Lung (tissue), 12 donors: ENCODE measurements around the gene DSG4. TPM values are rescaled to one million over a fixed set of nuclear protein-coding genes. Genes with fewer than 3 reads are reported as not detected.

Experiments used
- ATAC-seq: fragments of 200-7000 bp; cut with Tn5 transposase; one replicate; pipeline ENCODE4 v1.9.1; 2020; ENCODE audit warnings: moderate number of reproducible peaks; ENCODE audit not compliant: insufficient read depth, low FRiP score
- DNase-seq, 3 donors: peaks; one replicate each; pipeline ENCODE4 v3.0.0-alpha.2; 2013 to 2017
- H3K27ac ChIP-seq, 2 donors: one replicate each; pipeline ENCODE4 v1.5.1; 2013; ENCODE audit warnings: mild to moderate bottlenecking in 2 of 2, moderate library complexity in 2 of 2, control low read depth in 1 of 2, inconsistent platforms in 1 of 2, low read depth in 1 of 2, low read length in 1 of 2
- H3K27me3 ChIP-seq, 3 donors: one replicate each; pipeline ENCODE4 v1.5.1; 2013; ENCODE audit warnings: low read length in 2 of 3; ENCODE audit not compliant: control insufficient read depth in 3 of 3, insufficient read depth in 3 of 3
- H3K36me3 ChIP-seq, 4 donors: one replicate each; pipeline ENCODE4 v1.5.1; 2013; ENCODE audit warnings: low read length in 4 of 4, mild to moderate bottlenecking in 1 of 4, moderate library complexity in 1 of 4; ENCODE audit not compliant: control insufficient read depth in 4 of 4, insufficient read depth in 4 of 4
- H3K4me1 ChIP-seq, 5 donors: one replicate each; pipeline ENCODE4 v1.5.1; 2013; ENCODE audit warnings: low read length in 5 of 5, mild to moderate bottlenecking in 2 of 5, moderate library complexity in 1 of 5; ENCODE audit not compliant: control insufficient read depth in 5 of 5, insufficient read depth in 5 of 5
- H3K4me3 ChIP-seq: one replicate; pipeline ENCODE4 v1.5.1; 2013; ENCODE audit warnings: mild to moderate bottlenecking, control low read depth, moderate library complexity
- H3K9ac ChIP-seq, 2 donors: one replicate each; pipeline ENCODE4 v1.5.1; 2013; ENCODE audit warnings: low read length in 2 of 2, control low read depth in 1 of 2; ENCODE audit not compliant: insufficient read depth in 1 of 2
- H3K9me3 ChIP-seq, 4 donors: one replicate each; pipeline ENCODE4 v1.5.1; 2013; ENCODE audit warnings: low read length in 3 of 4, mild to moderate bottlenecking in 1 of 4, moderate library complexity in 1 of 4; ENCODE audit not compliant: control insufficient read depth in 4 of 4, insufficient read depth in 3 of 4
- WGBS, 2 donors: extraction: QIAGEN DNeasy Blood & Tissue Kit; methylation state at CpG; one replicate each; pipeline ENCODE4 v1.1.7; 2013; 5-methylcytosine and 5-hydroxymethylcytosine counted together
- polyA plus RNA-seq, 2 donors: library from polyadenylated mRNA; stranded (reverse); fragments of 200-250 nt; gene quantifications; one replicate each; pipeline ENCODE4 v1.2.1, GENCODE V29; 2013
- total RNA-seq, 2 donors: library from RNA; depleted of rRNA in 1 of 2; stranded (reverse); fragments of >200 nt in 1 of 2; gene quantifications; one replicate each; pipeline ENCODE4 v1.2.1, GENCODE V29; 2014 to 2021
- TF ChIP-seq, protein P1 (sequence below): IDR thresholded peaks from 2 replicates; pipeline ENCODE4 v1.5.1; 2012; ENCODE audit warnings: mild to moderate bottlenecking; ENCODE audit errors: control extremely low read depth, extremely low read depth
- donor health status: control.
- donor health status: control.
- donor health status: Bipolar disorder and iron deficiency.
- donor health status: healthy.
- donor health status: DM: yes; HTN: yes; CAD: no.

DSG4 gene
- total and polyA plus RNA-seq, 4 donors, result not detected

DNA sequence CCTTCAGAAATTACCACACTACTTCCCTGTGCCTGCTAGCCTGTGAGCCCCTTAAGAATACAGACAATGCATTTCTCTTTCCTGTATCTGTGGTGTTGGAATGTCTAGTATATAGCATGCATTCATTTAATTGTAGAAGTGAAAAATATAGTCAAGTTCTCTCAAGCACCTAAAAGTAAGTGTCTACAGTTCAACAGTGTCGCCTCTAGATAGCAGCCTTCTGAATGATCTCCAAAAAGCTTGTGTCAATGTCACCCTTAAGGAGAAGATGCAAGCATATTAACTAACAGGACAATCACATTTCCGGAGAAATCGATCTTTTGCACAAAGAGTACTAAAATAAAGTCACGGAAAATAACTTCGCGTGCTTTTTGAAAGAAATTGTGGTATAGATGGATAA, 43.5 kb downstream of the DSG4 start:
- no peak overlapping the region for H3K27ac ChIP-seq

DNA sequence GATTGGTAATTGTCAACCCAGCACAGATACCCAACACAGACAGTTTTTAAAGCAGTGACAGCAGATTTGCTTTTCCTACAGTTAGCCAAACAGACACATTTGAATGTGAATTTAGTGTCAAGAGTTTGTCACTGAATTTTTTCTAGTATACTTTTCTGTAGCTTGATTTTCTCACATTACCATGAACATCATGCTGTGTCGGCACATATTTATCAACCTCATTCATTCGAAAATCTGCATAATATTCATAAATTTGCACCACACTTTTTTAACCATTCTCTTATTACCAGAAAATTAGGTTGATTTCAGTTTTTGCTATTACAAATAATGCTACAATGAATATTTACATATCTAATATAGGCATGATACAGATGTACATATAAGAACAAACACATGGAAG, 43.9 kb downstream of the DSG4 start:
- H3K9me3 ChIP-seq, result peaks cover 0 to 2% (median 0%) of the 10 kb centered on the region in 4 donors
- no peak for DNase-seq
- TF ChIP-seq, protein P1, sequence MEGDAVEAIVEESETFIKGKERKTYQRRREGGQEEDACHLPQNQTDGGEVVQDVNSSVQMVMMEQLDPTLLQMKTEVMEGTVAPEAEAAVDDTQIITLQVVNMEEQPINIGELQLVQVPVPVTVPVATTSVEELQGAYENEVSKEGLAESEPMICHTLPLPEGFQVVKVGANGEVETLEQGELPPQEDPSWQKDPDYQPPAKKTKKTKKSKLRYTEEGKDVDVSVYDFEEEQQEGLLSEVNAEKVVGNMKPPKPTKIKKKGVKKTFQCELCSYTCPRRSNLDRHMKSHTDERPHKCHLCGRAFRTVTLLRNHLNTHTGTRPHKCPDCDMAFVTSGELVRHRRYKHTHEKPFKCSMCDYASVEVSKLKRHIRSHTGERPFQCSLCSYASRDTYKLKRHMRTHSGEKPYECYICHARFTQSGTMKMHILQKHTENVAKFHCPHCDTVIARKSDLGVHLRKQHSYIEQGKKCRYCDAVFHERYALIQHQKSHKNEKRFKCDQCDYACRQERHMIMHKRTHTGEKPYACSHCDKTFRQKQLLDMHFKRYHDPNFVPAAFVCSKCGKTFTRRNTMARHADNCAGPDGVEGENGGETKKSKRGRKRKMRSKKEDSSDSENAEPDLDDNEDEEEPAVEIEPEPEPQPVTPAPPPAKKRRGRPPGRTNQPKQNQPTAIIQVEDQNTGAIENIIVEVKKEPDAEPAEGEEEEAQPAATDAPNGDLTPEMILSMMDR, result no peak
- no peak overlapping the region for H3K4me3 ChIP-seq
- no peak overlapping the region for H3K9ac ChIP-seq
- H3K27me3 ChIP-seq, result no peaks in the 10 kb centered on the region
- 89 to 95% methylated on average over 2 of the region's 2 CpGs for WGBS, 2 donors
- no peak for ATAC-seq
- no peaks in the 10 kb centered on the region for H3K4me1 ChIP-seq
- H3K27ac ChIP-seq, result no peak overlapping the region
- no peaks in the 10 kb centered on the region for H3K36me3 ChIP-seq

More for the DNA sequence above, 43.5 kb downstream of the DSG4 start:
- no peak overlapping the region for H3K9ac ChIP-seq
- no peak overlapping the region for H3K4me3 ChIP-seq
- H3K9me3 ChIP-seq, result peaks cover 0 to 2% (median 0%) of the 10 kb centered on the region in 4 donors
- H3K27me3 ChIP-seq, result no peaks in the 10 kb centered on the region
- no peaks in the 10 kb centered on the region for H3K36me3 ChIP-seq
- no peak for DNase-seq
- no peak for ATAC-seq
- H3K4me1 ChIP-seq, result no peaks in the 10 kb centered on the region
- WGBS, 2 donors, result 94% methylated on average over 6 of the region's 6 CpGs
- TF ChIP-seq, protein P1, result no peak

DNA sequence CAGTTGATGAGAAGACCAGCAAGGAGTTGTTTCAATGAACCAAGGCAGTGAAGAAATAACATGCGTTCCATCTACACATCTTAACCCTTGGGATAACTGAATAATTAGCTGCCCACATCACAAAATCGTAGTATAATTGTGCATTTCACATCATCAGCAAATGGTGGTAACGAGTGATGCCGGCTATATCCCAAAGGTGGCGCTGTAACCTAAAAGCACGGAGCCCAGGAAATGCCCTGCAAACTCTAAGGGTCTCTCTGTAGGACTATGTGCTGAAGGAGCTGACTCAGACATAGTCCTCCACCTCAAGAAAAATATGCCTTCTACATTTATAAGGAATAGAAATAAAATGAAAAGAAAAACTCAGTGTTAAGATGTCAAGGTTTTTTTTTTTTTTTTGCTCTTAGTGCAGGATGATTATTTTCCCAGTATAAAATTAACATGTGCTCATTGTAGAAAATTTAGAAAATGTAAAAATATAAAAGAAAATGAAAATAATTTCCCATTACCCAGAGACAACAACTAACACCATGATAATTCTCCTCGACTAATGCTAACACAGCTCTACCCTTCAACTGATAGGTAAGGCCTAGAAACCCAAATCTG, 47.9 kb downstream of the DSG4 start:
- Histone ChIP-seq H3K9ac (no peak overlapping the region), H3K4me3 (no peak overlapping the region), H3K9me3 (peaks cover 0 to 2% (median 0%) of the 10 kb centered on the region in 4 donors), H3K4me1 (no peaks in the 10 kb centered on the region), H3K36me3 (no peaks in the 10 kb centered on the region), H3K27ac (no peak overlapping the region), H3K27me3 (no peaks in the 10 kb centered on the region)
- 33 to 35% methylated on average over 7 of the region's 7 CpGs for WGBS, 2 donors
- DNase-seq (peak in 1 of 3 donors; percentile 13), ATAC-seq (no peak)
- TF ChIP-seq, protein P1, result no peak

DNA sequence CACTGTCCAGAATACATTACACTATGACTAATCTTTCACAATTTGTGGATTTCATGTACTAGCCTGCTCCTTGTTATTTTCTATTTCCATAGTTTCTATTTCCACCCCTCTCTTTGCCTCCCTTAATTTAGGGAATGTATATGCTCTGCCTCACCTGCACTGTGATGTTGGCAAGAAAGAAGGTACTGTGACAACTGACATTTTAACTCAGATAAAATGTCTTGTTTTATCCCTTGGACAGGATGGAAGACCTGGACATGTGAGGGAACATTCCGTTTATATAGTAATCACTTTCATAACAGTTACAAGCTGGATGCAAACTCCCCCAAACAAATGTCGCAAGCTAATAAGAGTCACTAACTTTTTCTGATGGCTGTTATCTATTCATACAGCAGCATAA, 49.4 kb downstream of the DSG4 start:
- no peaks in the 10 kb centered on the region for H3K36me3 ChIP-seq
- WGBS, 2 donors, result 66 to 81% methylated on average over 2 of the region's 2 CpGs
- H3K9me3 ChIP-seq, result peaks cover 0 to 2% (median 0%) of the 10 kb centered on the region in 4 donors
- TF ChIP-seq, protein P1, result no peak
- no peak overlapping the region for H3K4me3 ChIP-seq
- H3K9ac ChIP-seq, result no peak overlapping the region
- DNase-seq (no peak), ATAC-seq (no peak)
- H3K27me3 ChIP-seq, result no peaks in the 10 kb centered on the region
- H3K27ac ChIP-seq, result no peak overlapping the region
- no peaks in the 10 kb centered on the region for H3K4me1 ChIP-seq
